GM12878 (cell line): ENCODE data around the gene KATNBL1. TPM values are rescaled to one million over a fixed set of nuclear protein-coding genes. Genes with fewer than 3 reads are reported as not detected.
"Not testable (repeated sequence)": the region's sequence is repeated elsewhere in the genome, so short reads cannot be mapped to it uniquely, and the experiment has no call there.

Experiments used
- ATAC-seq: fragments of 200-7000 bp; cut with Tn5 transposase; 3 replicates; pipeline ENCODE4 v1.9.1; 2020; ENCODE audit warnings: mild to moderate bottlenecking, moderate library complexity
- BruUV-seq: library from RNA; stranded (reverse); fragments of 400-500 nt; replicated peaks from 2 replicates; lab custom pipeline; 2021; lab: Mats Ljungman, UMichigan
- CTCF ChIA-PET: fragments of 300-600 bp; sonication (Branson Sonifier 250); formaldehyde crosslinking; extraction: SDS; loops from one replicate; lab custom pipeline; 2021; ENCODE audit warnings: inconsistent platforms; lab: Yijun Ruan, JAX
- POLR2A ChIA-PET: fragments of 350-600 bp; formaldehyde crosslinking; extraction: SDS; loops from one replicate; lab custom pipeline; 2021; ENCODE audit warnings: inconsistent platforms; lab: Charles Lee
- RAD21 ChIA-PET: fragments of 300-600 bp; sonication (Branson Sonifier 250); formaldehyde crosslinking; loops from one replicate; lab custom pipeline; 2023; ENCODE audit warnings: antibody characterized with exemption; ENCODE audit not compliant: unreplicated experiment; lab: Charles Lee
- SMC1A ChIA-PET: fragments of 300-600 bp; sonication (Branson Sonifier 250); formaldehyde crosslinking; loops from one replicate; lab custom pipeline; 2023; ENCODE audit not compliant: unreplicated experiment, uncharacterized antibody; lab: Charles Lee
- DNase-seq: peaks from one replicate; pipeline ENCODE4 v3.0.0-alpha.2; 2011; ENCODE audit warnings: low read depth, low spot score
- FAIRE-seq: peaks from 3 replicates; lab custom pipeline; 2011; peaks lifted over from hg19 to GRCh38; lab: Jason Lieb, UNC
- H2AFZ ChIP-seq: 2 replicates; pipeline ENCODE4 v1.6.0; 2011; ENCODE audit warnings: low read depth, low read length, control low read depth; ENCODE audit not compliant: control insufficient read depth
- H3K27ac ChIP-seq: 2 replicates; pipeline ENCODE4 v1.5.1; 2011; ENCODE audit warnings: control low read depth; ENCODE audit not compliant: control insufficient read depth, insufficient read depth
- H3K27me3 ChIP-seq, 2 experiments: replicated peaks in 1 of 2; 2 replicates each; pipeline versions ENCODE4 v1.6.0 to v1.6.1; 2011; ENCODE audit warnings: low read length in 1 of 2; ENCODE audit not compliant: control insufficient read depth in 2 of 2, insufficient read depth in 2 of 2
- H3K36me3 ChIP-seq, 2 experiments: 2 replicates each; pipeline ENCODE4 v1.5.1; 2011; ENCODE audit warnings: low read length in 1 of 2; ENCODE audit not compliant: control insufficient read depth in 2 of 2, insufficient read depth in 2 of 2
- H3K4me1 ChIP-seq: 2 replicates; pipeline ENCODE4 v1.6.1; 2011; ENCODE audit warnings: mild to moderate bottlenecking, low read length, moderate library complexity, mixed read lengths; ENCODE audit not compliant: control insufficient read depth, insufficient read depth
- H3K4me2 ChIP-seq: 2 replicates; pipeline ENCODE4 v1.6.0; 2011; ENCODE audit warnings: control low read depth; ENCODE audit not compliant: control insufficient read depth, insufficient read depth
- H3K4me3 ChIP-seq: fragments of 200-600 bp; sonication (generic); 2 replicates; pipeline ENCODE4 v1.5.1; 2016
- H3K79me2 ChIP-seq: 2 replicates; pipeline ENCODE4 v1.6.0; 2011; ENCODE audit warnings: low read length; ENCODE audit not compliant: control insufficient read depth, insufficient read depth
- H3K9ac ChIP-seq: 2 replicates; pipeline ENCODE4 v1.8.0; 2011; ENCODE audit warnings: low read length, control low read depth, mixed read lengths; ENCODE audit not compliant: control insufficient read depth, insufficient read depth
- H3K9me3 ChIP-seq: replicated peaks from 3 replicates; pipeline ENCODE4 v1.5.1; 2011; ENCODE audit warnings: mild to moderate bottlenecking, low read length; ENCODE audit not compliant: control insufficient read depth, insufficient read depth
- H4K20me1 ChIP-seq: 2 replicates; pipeline ENCODE4 v1.6.0; 2011; ENCODE audit not compliant: control insufficient read depth, insufficient read depth
- BRCA1 ChIP-seq: IDR thresholded peaks from 2 replicates; pipeline ENCODE4 v1.6.1; 2011; ENCODE audit warnings: low read depth, low read length, improper control_type of control experiment
- HDAC2 ChIP-seq: fragments of 200-600 bp; sonication (generic); IDR thresholded peaks from 2 replicates; pipeline ENCODE4 v1.6.1; 2017
- TCF3 ChIP-seq: IDR thresholded peaks from 2 replicates; pipeline ENCODE4 v1.6.1; 2012; ENCODE audit warnings: low read depth, mild to moderate bottlenecking, low read length, borderline replicate concordance; ENCODE audit not compliant: insufficient read depth
- WGBS: methylation state at CpG from one replicate; pipeline ENCODE4 v1.1.6; 2016; ENCODE audit warnings: low lambda C conversion rate; ENCODE audit not compliant: insufficient replicate concordance, insufficient coverage; ENCODE audit errors: missing lambda C conversion rate; 5-methylcytosine and 5-hydroxymethylcytosine counted together
- in situ Hi-C: fragments of 300-500 bp; cut with MboI; formaldehyde crosslinking; loops from 9 replicates; pipeline ENCODE4 v1.14.3; 2018; ENCODE audit warnings: mixed read lengths
- intact Hi-C: fragments of 100-400 bp; cut with micrococcal nuclease; formaldehyde crosslinking; loops from one replicate; pipeline ENCODE4 v1.14.2; 2022; ENCODE audit not compliant: unreplicated experiment
- polyA plus RNA-seq, 11 experiments: library from polyadenylated mRNA; depleted of rRNA in 4 of 11; unstranded in 6 of 11; stranded (reverse) in 5 of 11; fragments of >200 nt; fragmentation: Nextera tagmentation in 4 of 11; fragmentation: Illumina TruSeq in 1 of 11; extraction: Ambion mirVana in 4 of 11; extraction: Trizol in 1 of 11; gene quantifications; 1 replicate in 1 of 11; 2 replicates in 10 of 11; pipeline versions ENCODE4 v1.2.1 to v1.2.3, GENCODE V29; 2011 to 2016; ENCODE audit warnings: inconsistent platforms in 2 of 11, missing spikeins in 2 of 11, low read depth in 1 of 11
- total RNA-seq, 4 experiments: library from RNA; depleted of rRNA in 3 of 4; stranded (reverse); fragments of >200 nt in 3 of 4; fragmentation: Illumina TruSeq in 1 of 4; extraction: Trizol in 1 of 4; gene quantifications; 2 replicates each; pipeline versions ENCODE4 v1.2.1 to v1.2.3, GENCODE V29; 2013 to 2021

KATNBL1 gene
- total and polyA plus RNA-seq, 10 of the 15 experiments (the other 5 are each of a cell fraction or from before 2014, with no cell fraction given) = 7.8 to 58.8 (median 30.1) TPM

- H3K27ac ChIP-seq, H4K20me1 ChIP-seq, H3K27me3 ChIP-seq, FAIRE-seq, SMC1A ChIA-PET, H3K4me1 ChIP-seq, H3K9me3 ChIP-seq, H3K4me3 ChIP-seq, ATAC-seq, intact Hi-C loops, POLR2A ChIA-PET, DNase-seq, H3K9ac ChIP-seq, RAD21 ChIA-PET, in situ Hi-C loops, H3K4me2 ChIP-seq, CTCF ChIA-PET, H3K36me3 ChIP-seq, BruUV-seq, H2AFZ ChIP-seq: not testable (repeated sequence)
- H3K79me2 ChIP-seq = peaks cover 10% of the 10 kb centered on the region
- 81% methylated on average over 7 of the region's 7 CpGs for WGBS
Observed at GRCh38 chr15:34193272-34193671, 16.6 kb downstream of the KATNBL1 start.

- H4K20me1 ChIP-seq = no peaks in the 10 kb centered on the region
- no peak for ATAC-seq
- no peak overlapping the region for H3K27ac ChIP-seq
- no peak overlapping the region for H3K9ac ChIP-seq
- intact Hi-C loops (no loop called here), in situ Hi-C loops (no loop called here)
- POLR2A ChIA-PET = no interaction called here
- H2AFZ ChIP-seq = no peak overlapping the region
- WGBS = 89% methylated on average over 5 of the region's 5 CpGs
- H3K4me3 ChIP-seq = no peak overlapping the region
- SMC1A ChIA-PET = interaction anchor here (1.1 to 1.4 kb wide), 2 partner anchors 52 to 177 kb away, joined by 3 read pairs; no protein-coding TSS in a partner anchor
- TF ChIP-seq TCF3 (no peak), HDAC2 (no peak), BRCA1 (no peak)
- no peak for DNase-seq
- TSS peak; percentile 47 for BruUV-seq
- CTCF ChIA-PET = no interaction called here
- peaks cover 7% of the 10 kb centered on the region for H3K79me2 ChIP-seq
- no peak for FAIRE-seq
- RAD21 ChIA-PET = no interaction called here
- H3K4me1 ChIP-seq = no peaks in the 10 kb centered on the region
- H3K9me3 ChIP-seq = no peaks in the 10 kb centered on the region; the same call in 1 of the 3 replicates
- H3K36me3 ChIP-seq = peaks cover 0 to 3% of the 10 kb centered on the region in 2 experiments; a peak in 2 of 4 replicates
- no peaks in the 10 kb centered on the region for H3K27me3 ChIP-seq
- H3K4me2 ChIP-seq = no peak overlapping the region
Observed at GRCh38 chr15:34188711-34189110, 21.2 kb downstream of the KATNBL1 start.
